Cardiac septum (tissue), 1 donor: ENCODE data around the gene MMP7. TPM values are rescaled to one million over a fixed set of nuclear protein-coding genes. Genes with fewer than 3 reads are reported as not detected.
"Not testable (repeated sequence)": the region's sequence is repeated elsewhere in the genome, so short reads cannot be mapped to it uniquely, and the experiment has no call there.

Experiments used
- DNase-seq: peaks from one replicate; pipeline ENCODE4 v3.0.0-alpha.2; 2020; ENCODE audit warnings: low spot score
- intact Hi-C: fragments of 100-400 bp; cut with DNase I; formaldehyde crosslinking; loops from one replicate; pipeline ENCODE4 v1.14.0; 2022
- total RNA-seq: library from RNA; stranded (reverse); fragmentation: NEBNext Ultra II Directional; extraction: Animal tissue kit (Norgen Biotek cat#: 25700); gene quantifications from one replicate; pipeline ENCODE4 v1.2.1, GENCODE V29; 2021
- donor health status: DM: no; HTN: no; CAD: no.

The MMP7 gene
- total RNA-seq, 1 donor from 2014 or later, result not detected

GRCh38 chr11:102545701-102546100 lies 15.2 kb upstream of the MMP7 start:
- intact Hi-C loops, result no loop called here
- no peak for DNase-seq

DNA sequence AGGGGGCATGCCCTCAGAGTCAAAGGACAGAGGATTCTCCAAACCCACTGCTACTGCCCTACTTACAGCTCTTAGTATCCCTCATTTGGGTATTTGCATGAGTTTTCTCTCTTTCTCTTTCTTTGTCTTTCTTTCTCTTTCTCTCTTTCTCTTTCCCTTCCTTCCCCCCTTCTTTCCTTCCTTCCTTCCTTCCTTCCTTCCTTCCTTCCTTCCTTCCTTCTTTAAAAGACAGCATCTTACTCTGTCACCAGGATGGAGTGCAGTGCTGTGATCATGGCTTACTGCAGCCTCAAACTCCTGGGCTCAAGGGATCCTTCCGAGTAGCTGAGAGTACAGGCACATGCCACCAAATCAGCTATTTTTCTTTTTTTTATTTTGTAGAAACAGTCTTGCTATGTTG lies 14.0 kb upstream of the MMP7 start:
- DNase-seq, result no peak
- intact Hi-C loops, result no loop called here

GRCh38 chr11:102539567-102539966 lies 9.0 kb upstream of the MMP7 start:
- intact Hi-C loops, result no loop called here
- no peak for DNase-seq

GRCh38 chr11:102538932-102539331 lies 8.4 kb upstream of the MMP7 start:
- no peak for DNase-seq
- intact Hi-C loops, result no loop called here

DNA sequence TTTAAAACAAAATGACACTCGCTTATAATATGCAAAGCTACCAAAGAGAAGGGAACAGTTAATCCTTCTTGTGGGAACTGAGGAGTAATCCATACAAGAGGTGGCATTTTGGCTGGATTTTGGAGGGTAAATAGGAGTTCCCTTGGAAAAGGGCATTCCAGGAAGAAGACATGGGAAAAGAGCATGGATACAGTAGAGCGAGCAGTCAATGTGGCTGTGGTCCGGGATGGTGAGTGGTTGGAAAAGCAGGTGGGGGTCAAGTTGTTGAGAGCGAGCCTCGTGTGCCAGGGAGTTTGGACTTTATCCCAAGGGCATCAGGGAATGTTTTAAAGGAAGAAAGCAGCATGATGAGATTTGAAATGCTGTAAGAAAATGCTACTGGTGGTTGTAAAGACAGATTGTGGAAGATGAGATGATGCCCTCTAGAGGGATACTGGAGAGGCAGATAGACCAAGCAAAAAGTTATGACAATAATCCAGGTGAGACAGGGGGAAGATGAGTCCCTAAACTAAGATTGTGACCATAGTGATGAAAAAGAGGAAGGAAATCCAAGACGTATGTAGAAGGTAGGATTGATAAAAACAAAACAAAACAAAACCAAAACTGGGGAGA lies 3.8 kb upstream of the MMP7 start:
- intact Hi-C loops, result no loop called here
- DNase-seq, result no peak

GRCh38 chr11:102528618-102529017 lies 1.9 kb downstream of the MMP7 start:
- intact Hi-C loops, result no loop called here
- no peak for DNase-seq

DNA sequence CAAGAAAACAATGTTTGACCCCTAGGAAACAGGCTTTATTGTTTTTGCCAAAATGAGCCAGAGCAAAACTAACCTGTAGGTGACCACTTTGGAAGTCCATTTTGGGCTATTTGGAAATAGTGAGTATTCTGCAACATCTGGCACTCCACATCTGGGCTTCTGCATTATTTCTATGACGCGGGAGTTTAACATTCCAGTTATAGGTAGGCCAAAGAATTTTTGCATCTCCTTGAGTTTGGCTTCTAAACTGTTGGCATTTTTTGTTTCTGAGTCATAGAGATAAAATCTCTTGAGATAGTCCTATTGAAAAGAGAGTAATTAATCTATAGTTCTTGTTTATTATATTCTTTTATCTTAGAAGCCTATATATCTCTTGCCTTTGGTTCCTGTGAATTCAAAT lies 2.9 kb downstream of the MMP7 start:
- intact Hi-C loops, result no loop called here

GRCh38 chr11:102527041-102527440 lies 3.5 kb downstream of the MMP7 start:
- intact Hi-C loops, result no loop called here

More for the DNA sequence above, 2.9 kb downstream of the MMP7 start:
- DNase-seq, result no peak

DNA sequence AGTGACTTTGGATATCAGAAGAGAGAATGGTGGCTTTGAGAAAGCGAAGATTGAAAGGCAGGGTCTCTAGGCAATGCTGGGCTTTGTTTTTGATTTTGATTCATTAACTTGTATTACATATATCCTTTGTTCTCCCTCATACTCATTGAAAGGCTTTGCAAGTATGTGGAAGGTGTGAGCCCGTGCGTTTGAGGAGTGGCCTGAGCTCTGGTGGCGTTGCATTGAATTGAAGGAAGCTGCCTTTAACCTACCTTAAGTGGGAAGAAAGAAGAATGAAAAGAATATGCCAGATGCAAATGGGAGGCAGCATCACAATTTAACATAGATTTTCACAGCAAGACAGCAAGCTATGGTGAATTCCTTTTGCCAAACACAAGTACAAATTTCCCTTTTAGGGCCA lies 6.7 kb downstream of the MMP7 start:
- no peak for DNase-seq

More at GRCh38 chr11:102527041-102527440, 3.5 kb downstream of the MMP7 start:
- DNase-seq, result no peak

DNA sequence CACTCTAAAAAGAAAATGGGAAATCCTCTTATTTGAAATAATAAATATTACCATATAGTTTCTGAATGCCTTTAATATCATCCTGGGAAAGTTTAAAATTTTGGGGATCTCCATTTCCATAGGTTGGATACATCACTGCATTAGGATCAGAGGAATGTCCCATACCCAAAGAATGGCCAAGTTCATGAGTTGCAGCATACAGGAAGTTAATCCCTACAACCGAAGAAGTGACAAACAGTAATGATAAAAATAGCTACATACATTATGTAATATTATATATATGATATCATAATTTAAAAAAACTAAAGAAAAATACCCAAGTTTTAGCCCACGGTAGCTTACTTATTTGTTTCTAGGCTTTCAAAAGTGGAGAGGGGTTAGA lies 7.4 kb downstream of the MMP7 start:
- no peak for DNase-seq
- intact Hi-C loops, result no loop called here

More for the DNA sequence above, 6.7 kb downstream of the MMP7 start:
- intact Hi-C loops, result no loop called here

- intact Hi-C loops, result no loop called here
- no peak for DNase-seq
Measured at GRCh38 chr11:102522312-102523188, 8.0 kb downstream of the MMP7 start.

DNA sequence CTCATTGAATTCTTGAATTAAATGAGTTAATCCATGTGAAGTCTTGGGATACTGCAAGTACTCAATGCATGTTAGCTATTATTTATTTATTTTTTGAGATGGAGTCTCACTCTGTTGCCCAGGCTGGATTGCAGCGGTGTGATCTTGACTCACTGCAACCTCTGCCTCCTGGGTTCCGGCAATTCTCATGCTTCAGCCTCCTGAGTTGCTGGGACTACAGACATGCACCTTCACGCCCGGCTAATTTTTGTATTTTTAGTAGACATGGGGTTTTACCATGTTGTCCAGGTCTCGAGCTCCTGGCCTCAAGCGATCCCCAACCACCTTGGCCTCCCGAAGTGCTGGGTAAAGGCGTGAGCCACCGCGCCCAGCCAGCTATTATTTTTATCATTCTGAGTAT lies 9.4 kb downstream of the MMP7 start:
- intact Hi-C loops, result no loop called here

GRCh38 chr11:102520514-102520913 lies 10.0 kb downstream of the MMP7 start:
- no peak for DNase-seq
- intact Hi-C loops, result no loop called here

More for the DNA sequence above, 9.4 kb downstream of the MMP7 start:
- no peak for DNase-seq

GRCh38 chr11:102518296-102519094 lies 12.1 kb downstream of the MMP7 start:
- intact Hi-C loops, result no loop called here

DNA sequence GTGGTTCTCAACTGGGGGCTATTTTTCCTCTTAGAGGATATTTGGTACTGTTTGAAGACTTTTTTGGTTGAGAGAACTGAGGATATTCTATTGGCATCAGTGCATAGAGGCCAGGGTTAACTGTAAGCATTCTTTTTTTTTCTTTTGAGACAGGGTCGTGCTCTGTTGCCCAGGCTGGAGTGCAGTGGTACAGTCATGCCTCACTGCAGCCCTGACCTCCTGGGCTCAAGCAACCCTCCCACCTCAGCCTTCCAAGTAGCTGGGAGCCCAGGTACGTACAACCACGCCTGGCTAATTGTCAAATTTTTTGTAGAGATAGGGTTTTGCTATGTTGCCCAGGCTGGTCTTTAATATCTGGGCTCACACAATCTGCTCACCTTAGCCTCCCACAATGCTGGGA lies 12.9 kb downstream of the MMP7 start:
- intact Hi-C loops, result no loop called here
- DNase-seq, result no peak

More at GRCh38 chr11:102518296-102519094, 12.1 kb downstream of the MMP7 start:
- DNase-seq, result no peak

DNA sequence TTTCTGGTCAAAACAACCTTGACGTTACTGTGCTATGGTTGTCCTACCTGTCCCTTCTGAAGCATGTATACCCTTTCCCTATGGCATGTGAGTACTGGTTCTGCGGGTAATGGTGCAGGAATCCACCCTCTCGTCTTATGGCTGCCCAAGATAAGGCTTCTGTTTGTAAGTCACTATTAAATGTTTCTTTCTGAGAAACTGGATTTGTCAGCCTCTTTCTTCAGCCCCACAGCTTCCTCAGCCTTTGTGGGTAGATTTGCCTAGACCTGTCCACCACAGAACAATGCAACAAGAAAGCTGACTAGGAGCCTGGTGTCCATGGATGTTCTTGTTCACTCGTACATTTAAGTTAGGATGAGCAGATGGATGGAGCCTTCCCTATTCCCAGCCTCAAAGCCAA lies 14.4 kb downstream of the MMP7 start:
- intact Hi-C loops, result no loop called here
- DNase-seq, result no peak

DNA sequence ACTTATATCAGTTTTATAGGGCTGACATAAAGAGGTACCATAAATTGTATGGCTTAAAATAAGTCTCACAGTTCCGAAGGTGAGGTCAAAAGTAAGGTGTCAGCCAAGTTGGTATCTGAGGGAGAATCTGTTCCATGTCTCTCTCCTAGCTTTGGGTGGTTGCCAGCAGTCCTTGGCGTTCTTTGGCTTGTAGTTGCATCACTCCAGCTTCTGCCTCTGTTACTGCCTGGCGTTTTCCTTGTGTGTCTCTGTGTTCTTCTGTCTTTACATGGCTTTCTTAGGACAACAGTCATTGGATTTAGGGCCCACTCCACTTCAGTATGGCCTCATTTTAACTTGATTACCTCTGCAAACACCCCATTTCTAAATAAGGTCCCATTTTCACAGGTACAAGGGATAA lies 16.7 kb downstream of the MMP7 start:
- DNase-seq, result no peak
- intact Hi-C loops, result no loop called here

GRCh38 chr11:102510439-102511135 lies 20.0 kb downstream of the MMP7 start:
- intact Hi-C loops, result no loop called here
- no peak for DNase-seq

- intact Hi-C loops, DNase-seq: not testable (repeated sequence)
Measured at GRCh38 chr11:102502831-102503230, 27.7 kb downstream of the MMP7 start.

- DNase-seq, result no peak
- intact Hi-C loops, result no loop called here
Measured at GRCh38 chr11:102500829-102501228, 29.7 kb downstream of the MMP7 start.
